Measurements from ENCODE around the gene FAM83F.

DNA sequence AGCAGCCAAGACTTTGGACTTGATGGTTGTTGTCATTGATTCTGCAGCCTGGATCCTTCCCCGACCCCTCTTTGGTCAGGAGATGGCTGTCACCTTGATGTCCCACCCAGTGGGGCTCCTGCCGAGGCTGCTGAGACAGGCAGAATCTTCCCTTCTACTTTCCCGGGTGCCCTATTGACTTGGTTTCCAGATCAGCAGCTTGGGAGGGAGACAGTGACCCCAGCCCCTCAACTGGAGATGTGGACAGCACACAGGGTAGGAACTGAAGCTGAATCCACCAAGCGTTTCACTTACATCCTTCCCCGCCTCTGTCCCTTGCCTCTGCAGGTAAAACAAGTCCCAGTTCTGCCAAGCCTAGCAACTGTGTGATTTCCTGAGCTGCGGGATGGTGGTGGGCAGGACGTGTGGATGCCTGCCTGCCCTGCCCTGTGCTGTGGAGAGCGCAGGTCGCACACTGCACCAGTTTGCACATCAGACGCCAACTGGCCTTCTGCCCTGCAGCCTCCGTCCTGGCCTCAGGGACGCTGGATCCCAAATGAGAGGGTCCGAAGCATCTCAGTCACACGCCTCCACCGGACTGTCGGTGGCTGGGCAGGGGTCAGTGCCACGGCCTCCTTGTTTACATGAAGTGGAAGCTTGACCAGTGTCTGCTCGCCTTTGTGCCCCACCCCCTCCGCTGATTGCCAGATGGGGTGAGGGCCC, 34.6 kb downstream of the FAM83F start:
- TF ChIP-seq POLR2A (IDR thresholded peaks at IDR 0.05; ENCODE audit: low read length), result no peak
- TF ChIP-seq GATA1 (IDR thresholded peaks at IDR 0.05; ENCODE audit: low read depth, low read length), result no peak
